ENCODE results near the gene ACSF3. TPM values are rescaled to one million over a fixed set of nuclear protein-coding genes. Genes with fewer than 3 reads are reported as not detected.

The ACSF3 gene
- total RNA-seq, 2 experiments from 2014 or later: 44.4 to 45.3 TPM

GRCh38 chr16:89150090-89150835, 56.6 kb downstream of the ACSF3 start:
- CTCF ChIA-PET: no interaction called here
- H3K27me3 Mint-ChIP-seq: no peaks in the 10 kb centered on the region
- POLR2A ChIA-PET: no interaction called here
- no peak for DNase-seq
- H3K9me3 Mint-ChIP-seq: peaks cover 5% of the 10 kb centered on the region
- H3K4me3 Mint-ChIP-seq: no peak overlapping the region
- peaks cover 52% of the 10 kb centered on the region for H3K36me3 Mint-ChIP-seq (ENCODE audit: low read depth)
- no peaks in the 10 kb centered on the region for H3K4me1 Mint-ChIP-seq
- H3K27ac Mint-ChIP-seq: no peak overlapping the region

DNA sequence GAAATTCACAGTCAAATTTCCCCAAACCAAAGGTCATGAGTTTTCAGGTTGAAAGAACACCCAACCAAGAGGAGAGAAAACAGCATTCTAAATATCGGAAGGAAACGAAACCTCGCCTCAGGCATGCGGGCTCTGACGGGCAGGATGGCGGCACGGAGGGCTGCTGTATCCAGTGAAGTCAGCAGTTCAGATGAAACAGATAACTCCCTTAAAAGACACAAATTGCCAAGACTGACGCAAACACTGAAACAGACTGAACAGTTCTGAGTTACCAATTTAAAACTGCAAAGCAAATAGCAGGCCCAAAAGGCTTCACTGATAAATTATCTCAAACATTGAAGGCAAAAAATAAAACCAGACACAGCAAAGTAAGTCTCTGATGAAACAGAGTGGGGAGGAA, 57.3 kb downstream of the ACSF3 start:
- ChIA-PET POLR2A (no interaction called here), CTCF (no interaction called here)
- no peaks in the 10 kb centered on the region for H3K4me1 Mint-ChIP-seq
- H3K4me3 Mint-ChIP-seq: no peak overlapping the region
- H3K27me3 Mint-ChIP-seq: no peaks in the 10 kb centered on the region
- peaks cover 47% of the 10 kb centered on the region for H3K36me3 Mint-ChIP-seq (ENCODE audit: low read depth)
- DNase-seq: no peak
- peaks cover 5% of the 10 kb centered on the region for H3K9me3 Mint-ChIP-seq
- H3K27ac Mint-ChIP-seq: no peak overlapping the region

DNA sequence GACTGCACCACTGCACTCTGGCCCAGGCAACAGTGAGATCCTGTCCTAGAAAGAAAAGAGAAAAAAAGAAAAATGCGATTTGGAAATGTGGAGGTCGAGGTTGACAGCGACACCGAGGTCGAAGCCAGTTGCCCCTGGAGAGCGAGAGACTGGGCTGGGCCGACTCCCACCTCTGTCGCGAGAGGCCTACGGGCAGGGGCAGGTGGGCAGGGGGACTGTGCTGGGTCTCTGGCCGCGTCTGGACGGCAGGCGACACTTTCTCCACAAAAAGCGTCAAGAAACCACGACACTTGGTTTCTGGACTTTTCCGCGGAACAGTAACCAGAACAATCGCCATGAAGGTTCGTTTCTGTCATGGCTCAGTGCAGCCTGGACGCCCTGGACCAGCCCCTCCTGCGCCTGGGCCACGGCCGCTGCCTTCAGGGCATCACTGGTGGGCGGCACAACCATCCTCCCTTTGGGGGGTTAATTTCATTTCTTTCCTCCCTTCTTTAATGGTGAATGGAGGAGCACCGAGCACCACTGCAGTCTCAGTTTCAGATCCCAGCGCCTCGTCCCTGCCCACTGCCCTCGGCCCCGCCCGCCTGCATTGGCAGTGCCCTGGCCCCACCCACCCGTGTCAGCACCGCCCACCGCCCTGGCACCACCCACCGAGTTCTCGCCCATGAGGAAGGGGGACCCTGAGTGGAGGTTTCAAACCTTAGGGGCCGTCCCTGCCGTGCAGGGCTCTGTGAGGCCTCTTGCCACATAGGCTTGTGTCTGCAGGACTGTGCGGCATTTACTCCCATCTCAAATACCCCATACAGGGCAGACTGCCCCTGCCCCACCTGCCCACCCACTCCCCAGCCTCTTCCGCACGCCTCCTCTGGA, 59.4 kb downstream of the ACSF3 start:
- Mint-ChIP-seq H3K27me3 (no peaks in the 10 kb centered on the region), H3K36me3 (ENCODE audit: low read depth) (peaks cover 32% of the 10 kb centered on the region), H3K4me3 (no peak overlapping the region), H3K9me3 (peaks cover 11% of the 10 kb centered on the region), H3K4me1 (no peaks in the 10 kb centered on the region), H3K27ac (no peak overlapping the region)
- DNase-seq: no peak
- CTCF ChIA-PET: no interaction called here
- POLR2A ChIA-PET: no interaction called here

GRCh38 chr16:89153848-89154271, 60.2 kb downstream of the ACSF3 start:
- CTCF ChIA-PET: no interaction called here
- H3K9me3 Mint-ChIP-seq: peaks cover 16% of the 10 kb centered on the region
- no peak for DNase-seq
- POLR2A ChIA-PET: interaction anchor here (0.6 kb wide), 1 partner anchor 490 kb away, joined by 3 read pairs; no protein-coding TSS in a partner anchor
- H3K27ac Mint-ChIP-seq: no peak overlapping the region
- no peaks in the 10 kb centered on the region for H3K27me3 Mint-ChIP-seq
- H3K4me3 Mint-ChIP-seq: no peak overlapping the region
- H3K4me1 Mint-ChIP-seq: no peaks in the 10 kb centered on the region
- peaks cover 26% of the 10 kb centered on the region for H3K36me3 Mint-ChIP-seq (ENCODE audit: low read depth)

- no peak for DNase-seq
- Mint-ChIP-seq H3K9me3 (peaks cover 11% of the 10 kb centered on the region), H3K27ac (no peak overlapping the region), H3K36me3 (ENCODE audit: low read depth) (peaks cover 19% of the 10 kb centered on the region), H3K27me3 (no peaks in the 10 kb centered on the region), H3K4me3 (no peak overlapping the region), H3K4me1 (no peaks in the 10 kb centered on the region)
- ChIA-PET CTCF (no interaction called here), POLR2A (interaction anchor here (0.6 kb wide), 1 partner anchor 490 kb away, joined by 3 read pairs; no protein-coding TSS in a partner anchor)
These were observed 60.9 kb downstream of the ACSF3 start for GRCh38 chr16:89154390-89155183.

- Mint-ChIP-seq H3K36me3 (ENCODE audit: low read depth) (peaks cover 13% of the 10 kb centered on the region), H3K27ac (no peak overlapping the region), H3K4me1 (no peaks in the 10 kb centered on the region), H3K4me3 (no peak overlapping the region), H3K27me3 (no peaks in the 10 kb centered on the region), H3K9me3 (peaks cover 11% of the 10 kb centered on the region)
- ChIA-PET CTCF (no interaction called here), POLR2A (interaction anchor here (1.0 kb wide), 1 partner anchor 61 kb away, joined by 3 read pairs; no protein-coding TSS in a partner anchor)
- DNase-seq: no peak
These were observed 61.6 kb downstream of the ACSF3 start for GRCh38 chr16:89155184-89155679.

- no peaks in the 10 kb centered on the region for H3K4me1 Mint-ChIP-seq
- H3K27ac Mint-ChIP-seq: no peak overlapping the region
- CTCF ChIA-PET: no interaction called here
- POLR2A ChIA-PET: interaction anchor here (1.0 kb wide), 1 partner anchor 62 kb away, joined by 3 read pairs; no protein-coding TSS in a partner anchor
- DNase-seq: no peak
- H3K9me3 Mint-ChIP-seq: peaks cover 11% of the 10 kb centered on the region
- H3K36me3 Mint-ChIP-seq (ENCODE audit: low read depth): peaks cover 6% of the 10 kb centered on the region
- H3K27me3 Mint-ChIP-seq: no peaks in the 10 kb centered on the region
- no peak overlapping the region for H3K4me3 Mint-ChIP-seq
These were observed 62.4 kb downstream of the ACSF3 start for GRCh38 chr16:89155851-89156739.

DNA sequence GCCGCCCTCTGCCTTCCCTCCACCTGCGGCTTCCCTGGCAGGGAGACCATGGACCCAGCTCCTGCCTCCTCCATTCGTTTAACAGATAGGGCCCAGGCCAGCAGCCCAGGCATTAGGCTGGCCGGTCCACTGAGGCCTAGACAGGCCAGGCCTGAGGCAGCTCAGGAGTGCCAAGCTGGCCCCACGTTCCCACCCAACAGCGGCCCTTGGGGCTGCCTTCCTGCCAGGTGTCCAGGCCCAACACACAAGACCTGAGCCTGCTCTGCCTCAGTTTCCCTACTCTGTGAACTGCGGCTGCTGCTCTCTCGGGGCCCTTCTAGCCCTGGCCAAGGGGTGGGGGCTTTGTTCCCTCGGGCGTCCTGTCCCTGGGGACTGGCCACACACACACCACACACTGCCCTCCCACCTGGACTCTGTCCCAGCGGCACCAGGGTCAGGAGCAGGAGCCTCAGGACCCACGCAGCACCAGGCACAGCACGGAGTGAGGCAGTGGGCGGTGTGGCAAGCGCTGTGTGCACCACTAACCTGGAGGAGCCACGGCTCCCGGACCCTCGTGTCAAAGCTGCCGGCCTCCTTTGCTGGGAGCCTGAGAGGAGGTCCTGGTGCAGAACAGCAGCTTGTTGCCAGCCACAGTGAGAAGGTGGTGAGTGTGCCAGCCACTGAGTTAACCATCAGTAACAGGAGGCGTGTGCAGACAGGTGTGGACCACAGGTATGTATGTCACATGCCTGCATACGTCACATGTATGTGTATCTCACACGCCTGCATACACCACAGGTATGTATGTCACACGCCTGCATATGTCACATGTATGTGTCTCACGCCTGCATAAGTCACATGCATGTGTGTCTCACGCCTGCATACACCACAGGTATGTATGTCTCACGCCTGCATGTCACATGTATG, 63.3 kb downstream of the ACSF3 start:
- no peak for DNase-seq
- Mint-ChIP-seq H3K4me1 (no peaks in the 10 kb centered on the region), H3K9me3 (peaks cover 13% of the 10 kb centered on the region), H3K36me3 (ENCODE audit: low read depth) (no peaks in the 10 kb centered on the region), H3K4me3 (no peak overlapping the region), H3K27ac (no peak overlapping the region), H3K27me3 (no peaks in the 10 kb centered on the region)
- ChIA-PET CTCF (no interaction called here), POLR2A (no interaction called here)

DNA sequence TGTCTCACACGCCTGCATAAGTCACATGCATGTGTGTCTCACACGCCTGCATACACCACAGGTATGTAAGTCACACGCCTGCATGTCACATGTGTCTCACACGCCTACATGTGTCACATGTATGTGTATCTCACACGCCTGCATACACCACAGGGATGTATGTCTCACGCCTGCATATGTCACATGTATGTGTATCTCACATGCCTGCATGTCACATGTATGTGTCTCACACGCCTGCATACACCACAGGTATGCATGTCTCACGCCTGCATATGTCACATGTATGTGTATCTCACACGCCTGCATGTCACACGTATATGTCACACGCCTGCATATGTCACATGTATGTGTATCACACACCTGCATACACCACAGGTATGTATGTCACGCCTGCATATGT, 64.1 kb downstream of the ACSF3 start:
- Mint-ChIP-seq H3K27me3 (no peaks in the 10 kb centered on the region), H3K27ac (no peak overlapping the region), H3K36me3 (ENCODE audit: low read depth) (no peaks in the 10 kb centered on the region), H3K4me3 (no peak overlapping the region), H3K9me3 (peaks cover 13% of the 10 kb centered on the region), H3K4me1 (no peaks in the 10 kb centered on the region)
- ChIA-PET CTCF (no interaction called here), POLR2A (no interaction called here)
- DNase-seq: no peak

GRCh38 chr16:89159066-89159849, 65.6 kb downstream of the ACSF3 start:
- ChIA-PET CTCF (no interaction called here), POLR2A (no interaction called here)
- Mint-ChIP-seq H3K27me3 (no peaks in the 10 kb centered on the region), H3K36me3 (ENCODE audit: low read depth) (no peaks in the 10 kb centered on the region), H3K9me3 (peaks cover 13% of the 10 kb centered on the region), H3K4me3 (no peak overlapping the region), H3K27ac (no peak overlapping the region), H3K4me1 (no peaks in the 10 kb centered on the region)
- no peak for DNase-seq

- CTCF ChIA-PET: no interaction called here
- POLR2A ChIA-PET: no interaction called here
- peaks cover 13% of the 10 kb centered on the region for H3K9me3 Mint-ChIP-seq
- no peaks in the 10 kb centered on the region for H3K36me3 Mint-ChIP-seq (ENCODE audit: low read depth)
- H3K4me1 Mint-ChIP-seq: no peaks in the 10 kb centered on the region
- H3K27me3 Mint-ChIP-seq: no peaks in the 10 kb centered on the region
- DNase-seq: no peak
- H3K4me3 Mint-ChIP-seq: no peak overlapping the region
- H3K27ac Mint-ChIP-seq: no peak overlapping the region
These were observed 66.2 kb downstream of the ACSF3 start for GRCh38 chr16:89159850-89160354.
